Kidney epithelial cell (primary cell): Measurements from ENCODE around the gene SOX5. TPM values are rescaled to one million over a fixed set of nuclear protein-coding genes. Genes with fewer than 3 reads are reported as not detected.

Experiments used
- DNase-seq: peaks from one replicate; pipeline ENCODE4 v3.0.0-alpha.2; 2010; ENCODE audit warnings: low read depth
- H3K27me3 ChIP-seq: 2 replicates; pipeline ENCODE4 v1.6.0; 2011; ENCODE audit warnings: low read length; ENCODE audit not compliant: control insufficient read depth, insufficient read depth
- H3K36me3 ChIP-seq: 2 replicates; pipeline ENCODE4 v1.5.1; 2011; ENCODE audit warnings: low read length; ENCODE audit not compliant: control insufficient read depth, insufficient read depth
- H3K4me3 ChIP-seq: 2 replicates; pipeline ENCODE4 v1.5.1; 2011; ENCODE audit warnings: low read depth, mild to moderate bottlenecking, control low read depth, low read length
- total RNA-seq: library from RNA; depleted of rRNA; stranded (reverse); fragments of >200 nt; gene quantifications from 2 replicates; pipeline ENCODE4 v1.2.3, GENCODE V29; 2015
- TF ChIP-seq, protein P1 (sequence below): IDR thresholded peaks from 2 replicates; pipeline ENCODE4 v1.5.1; 2011; ENCODE audit warnings: mild to moderate bottlenecking, moderate library complexity, low read length, control low read depth, inconsistent platforms; ENCODE audit not compliant: insufficient read depth, poor library complexity, severe bottlenecking

The SOX5 gene
- total RNA-seq, 1 donor from 2014 or later = 1.0 TPM

DNA sequence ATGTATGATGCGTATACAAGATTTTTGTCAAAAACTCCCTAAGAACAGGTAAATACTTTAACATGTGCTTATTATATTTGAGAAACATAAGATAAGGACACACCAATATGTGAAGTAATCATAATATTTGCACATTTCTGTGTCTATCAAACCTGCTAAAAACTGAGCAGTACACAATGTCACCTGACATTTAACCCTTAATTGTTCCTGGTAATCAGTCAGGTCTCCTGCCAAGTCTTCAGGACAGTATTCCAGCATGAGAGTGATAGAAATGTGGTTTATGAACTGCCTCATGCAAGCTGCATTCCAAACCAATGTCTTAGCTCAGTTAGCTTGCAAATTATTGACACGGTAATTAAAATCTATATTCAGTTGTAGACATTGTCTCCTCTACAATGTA, 4.2 kb downstream of the SOX5 start:
- Histone ChIP-seq H3K4me3 (no peak overlapping the region), H3K36me3 (no peaks in the 10 kb centered on the region), H3K27me3 (no peaks in the 10 kb centered on the region)
- TF ChIP-seq, protein P1, sequence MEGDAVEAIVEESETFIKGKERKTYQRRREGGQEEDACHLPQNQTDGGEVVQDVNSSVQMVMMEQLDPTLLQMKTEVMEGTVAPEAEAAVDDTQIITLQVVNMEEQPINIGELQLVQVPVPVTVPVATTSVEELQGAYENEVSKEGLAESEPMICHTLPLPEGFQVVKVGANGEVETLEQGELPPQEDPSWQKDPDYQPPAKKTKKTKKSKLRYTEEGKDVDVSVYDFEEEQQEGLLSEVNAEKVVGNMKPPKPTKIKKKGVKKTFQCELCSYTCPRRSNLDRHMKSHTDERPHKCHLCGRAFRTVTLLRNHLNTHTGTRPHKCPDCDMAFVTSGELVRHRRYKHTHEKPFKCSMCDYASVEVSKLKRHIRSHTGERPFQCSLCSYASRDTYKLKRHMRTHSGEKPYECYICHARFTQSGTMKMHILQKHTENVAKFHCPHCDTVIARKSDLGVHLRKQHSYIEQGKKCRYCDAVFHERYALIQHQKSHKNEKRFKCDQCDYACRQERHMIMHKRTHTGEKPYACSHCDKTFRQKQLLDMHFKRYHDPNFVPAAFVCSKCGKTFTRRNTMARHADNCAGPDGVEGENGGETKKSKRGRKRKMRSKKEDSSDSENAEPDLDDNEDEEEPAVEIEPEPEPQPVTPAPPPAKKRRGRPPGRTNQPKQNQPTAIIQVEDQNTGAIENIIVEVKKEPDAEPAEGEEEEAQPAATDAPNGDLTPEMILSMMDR = no peak
- no peak for DNase-seq

DNA sequence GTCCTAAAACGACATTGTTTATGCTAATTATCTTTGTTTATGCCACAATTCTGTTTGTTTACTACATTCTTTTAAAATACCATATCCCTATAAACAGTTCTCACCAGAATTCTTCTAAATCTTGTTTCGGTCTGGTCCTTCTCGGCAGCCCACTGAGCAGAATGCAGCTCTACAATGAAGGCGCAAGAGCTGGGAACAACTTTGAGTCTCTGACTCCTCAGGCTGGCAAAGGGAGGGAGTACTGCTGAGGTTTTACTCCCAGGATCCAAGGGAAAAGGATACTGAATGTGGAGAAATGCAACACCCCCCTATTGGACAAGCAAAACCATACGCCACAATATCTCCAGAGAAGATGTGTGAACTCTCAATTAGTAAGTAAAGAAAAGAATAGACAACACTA, 5.4 kb downstream of the SOX5 start:
- TF ChIP-seq, protein P1 = no peak
- Histone ChIP-seq H3K4me3 (no peak overlapping the region), H3K27me3 (no peaks in the 10 kb centered on the region), H3K36me3 (no peaks in the 10 kb centered on the region)
- DNase-seq = no peak

DNA sequence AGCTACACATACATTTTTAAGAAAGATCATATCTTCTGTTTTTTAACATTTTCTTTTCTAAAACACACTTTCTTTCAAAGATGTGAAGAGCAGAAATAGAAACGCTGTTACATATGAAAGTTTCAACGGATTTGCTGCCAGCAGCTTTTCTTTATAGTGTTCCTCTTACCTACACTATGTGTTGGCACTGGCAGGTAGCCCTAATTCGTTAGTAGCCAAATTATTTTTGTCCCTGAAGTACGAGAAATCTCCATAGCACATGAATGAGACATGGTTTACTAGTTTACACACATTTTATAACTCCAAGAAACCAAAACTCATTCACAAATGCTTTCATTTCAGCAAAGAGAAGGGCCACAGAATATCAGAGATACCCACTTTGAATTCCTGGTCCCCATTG, 6.6 kb downstream of the SOX5 start:
- DNase-seq = no peak
- TF ChIP-seq, protein P1 = no peak
- no peaks in the 10 kb centered on the region for H3K27me3 ChIP-seq
- H3K4me3 ChIP-seq = no peak overlapping the region
- H3K36me3 ChIP-seq = no peaks in the 10 kb centered on the region

DNA sequence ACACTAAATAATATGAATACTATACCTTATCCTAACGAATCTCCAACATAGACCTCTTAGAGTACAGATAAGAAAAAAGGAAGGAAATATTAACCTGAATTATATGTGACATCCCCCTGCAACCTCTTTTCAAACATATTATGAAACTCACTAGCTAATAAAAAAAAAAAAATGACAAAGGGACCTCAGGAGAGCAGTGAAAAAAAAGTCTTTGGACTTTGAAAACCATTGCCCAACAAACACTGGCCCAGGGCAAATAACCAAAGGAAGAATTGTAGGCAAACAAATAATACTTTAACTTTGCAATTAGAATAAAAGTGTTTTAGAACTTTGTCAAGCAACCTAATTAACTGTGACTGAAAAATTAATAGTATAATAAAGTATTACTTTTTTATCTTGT, 7.7 kb downstream of the SOX5 start:
- Histone ChIP-seq H3K4me3 (no peak overlapping the region), H3K36me3 (no peaks in the 10 kb centered on the region), H3K27me3 (no peaks in the 10 kb centered on the region)
- DNase-seq = no peak
- TF ChIP-seq, protein P1 = no peak

DNA sequence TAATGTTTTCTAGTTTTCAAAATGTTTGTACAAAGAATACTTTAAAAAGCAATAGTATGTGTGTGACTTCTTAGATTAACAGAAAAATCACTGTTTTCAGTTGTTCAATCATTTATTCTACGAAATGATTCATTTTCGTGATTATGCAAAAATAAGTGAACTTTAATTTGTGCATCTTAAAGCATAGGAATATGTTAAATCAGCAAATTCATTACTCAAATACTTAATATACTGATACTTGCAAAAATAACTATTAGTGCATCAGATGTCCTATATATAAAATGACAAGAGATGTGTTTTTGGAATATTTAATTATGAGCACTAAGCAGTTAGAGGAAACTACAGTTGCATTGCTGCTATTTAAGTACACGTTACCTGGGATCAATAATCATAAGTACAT, 11.0 kb downstream of the SOX5 start:
- H3K27me3 ChIP-seq = no peaks in the 10 kb centered on the region
- H3K4me3 ChIP-seq = no peak overlapping the region
- H3K36me3 ChIP-seq = no peaks in the 10 kb centered on the region
- DNase-seq = no peak
- TF ChIP-seq, protein P1 = no peak

DNA sequence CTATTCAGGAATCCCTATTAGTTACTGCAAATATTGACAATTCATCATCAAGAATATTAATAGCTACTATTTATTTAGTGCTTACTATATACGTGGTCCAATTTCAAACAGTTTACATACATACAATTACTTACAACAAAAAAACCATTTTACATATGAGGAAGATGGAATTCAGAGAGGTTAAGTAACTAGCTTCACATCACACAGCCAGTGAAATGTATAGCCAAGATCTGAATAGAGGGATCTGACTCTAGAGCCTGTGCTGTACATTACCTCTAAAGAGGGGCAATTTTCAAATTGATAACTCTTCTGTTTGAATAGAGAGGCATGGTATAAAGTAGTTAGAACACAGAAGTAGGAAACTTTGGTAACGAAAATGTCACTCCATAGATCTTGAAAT, 18.3 kb downstream of the SOX5 start:
- no peaks in the 10 kb centered on the region for H3K27me3 ChIP-seq
- H3K36me3 ChIP-seq = no peaks in the 10 kb centered on the region
- DNase-seq = no peak
- no peak overlapping the region for H3K4me3 ChIP-seq
- TF ChIP-seq, protein P1 = no peak
